Nephron (organoid): ENCODE results near the gene ZFAND3.

Experiments used
- H3K27ac Mint-ChIP-seq, 3 experiments: 2 replicates each; pipeline ENCODE4 v1.8.0; 2020; ENCODE audit warnings: mixed read lengths in 3 of 3, mild to moderate bottlenecking in 2 of 3, moderate library complexity in 1 of 3
- H3K27me3 Mint-ChIP-seq: 2 replicates; pipeline ENCODE4 v1.8.0; 2021; ENCODE audit warnings: low read depth, mild to moderate bottlenecking, moderate library complexity, mixed read lengths
- H3K36me3 Mint-ChIP-seq: 2 replicates; pipeline ENCODE4 v1.8.0; 2020; ENCODE audit warnings: low read depth, mixed read lengths
- H3K4me1 Mint-ChIP-seq: 2 replicates; pipeline ENCODE4 v1.8.0; 2020; ENCODE audit warnings: mixed read lengths
- H3K4me3 Mint-ChIP-seq, 3 experiments: 2 replicates each; pipeline ENCODE4 v1.8.0; 2020; ENCODE audit warnings: mild to moderate bottlenecking in 3 of 3, mixed read lengths in 3 of 3, moderate library complexity in 2 of 3
- H3K9me3 Mint-ChIP-seq: 2 replicates; pipeline ENCODE4 v1.8.0; 2020; ENCODE audit warnings: mixed read lengths
- CTCF ChIP-seq, 3 experiments: fragments of 200-600 bp; sonication (generic); IDR thresholded peaks; one replicate each; pipeline ENCODE4 v1.5.0; 2021; ENCODE audit warnings: antibody characterized with exemption in 3 of 3; ENCODE audit not compliant: unreplicated experiment in 3 of 3

Gene ZFAND3

DNA sequence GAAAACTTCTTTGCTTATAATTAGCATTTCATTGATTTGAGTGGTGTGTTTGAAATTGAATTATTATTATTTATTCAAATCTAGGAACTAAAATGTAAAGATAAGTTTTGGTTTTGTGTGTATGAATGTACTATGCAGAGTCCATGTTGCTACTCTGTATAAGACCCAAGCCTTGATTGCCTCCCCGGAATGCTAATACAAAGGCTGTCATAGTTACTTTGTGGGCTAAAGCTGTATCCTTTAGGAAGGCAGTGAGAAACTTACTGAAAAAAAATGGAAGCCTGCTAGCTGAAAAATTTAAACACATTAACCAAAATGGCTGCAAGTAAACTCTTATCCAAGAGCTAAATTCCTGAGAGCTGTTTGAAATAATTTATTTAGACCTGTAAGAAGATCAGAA, 213.3 kb downstream of the ZFAND3 start:
- H3K4me1 Mint-ChIP-seq = peaks cover 29% of the 10 kb centered on the region
- H3K36me3 Mint-ChIP-seq = peaks cover 25% of the 10 kb centered on the region
- peaks cover 14% of the 10 kb centered on the region for H3K9me3 Mint-ChIP-seq
- no peak overlapping the region for H3K4me3 Mint-ChIP-seq
- TF ChIP-seq CTCF (IDR thresholded peaks at IDR 0.05; ENCODE audit: unreplicated experiment in 3 of 3) = no peak
- no peak overlapping the region for H3K27ac Mint-ChIP-seq
- H3K27me3 Mint-ChIP-seq = no peaks in the 10 kb centered on the region

DNA sequence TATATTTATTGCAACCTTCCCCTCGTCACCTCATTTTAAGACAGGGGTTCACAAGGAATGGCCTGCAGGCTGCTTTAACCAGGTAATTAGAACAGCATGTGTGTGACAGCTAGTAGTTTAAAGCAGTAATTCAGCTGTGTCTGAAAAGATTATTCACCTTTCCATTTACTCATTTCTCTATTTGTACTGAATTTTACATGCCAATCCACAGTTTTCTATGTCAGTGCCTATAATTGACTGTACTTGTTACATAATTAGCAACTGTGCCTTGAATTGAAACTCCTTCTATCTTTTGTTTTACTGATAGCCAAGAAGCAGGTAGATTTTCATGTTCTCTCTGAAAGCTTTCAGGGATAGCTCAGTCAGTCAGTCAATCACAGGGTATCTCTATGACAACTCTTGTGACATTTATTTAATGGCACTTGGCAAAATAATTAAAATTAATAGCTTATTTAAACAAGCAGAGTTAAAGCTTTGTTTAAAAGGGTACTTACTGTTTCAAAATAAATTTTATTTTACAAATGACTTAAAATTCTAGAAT, 214.0 kb downstream of the ZFAND3 start:
- no peak overlapping the region for H3K27ac Mint-ChIP-seq

GRCh38 chr6:38034274-38034914, 214.9 kb downstream of the ZFAND3 start:
- Mint-ChIP-seq H3K9me3 (peaks cover 12% of the 10 kb centered on the region), H3K4me1 (peaks cover 25% of the 10 kb centered on the region), H3K36me3 (peaks cover 22% of the 10 kb centered on the region), H3K27me3 (no peaks in the 10 kb centered on the region), H3K4me3 (no peak overlapping the region), H3K27ac (peak overlapping the region in 2 of 3 experiments; percentile 43 to 48)
- peak; percentile 55 to 61 (median 58) for TF ChIP-seq CTCF (IDR thresholded peaks at IDR 0.05; ENCODE audit: unreplicated experiment in 3 of 3)

More for the DNA sequence above, 214.0 kb downstream of the ZFAND3 start:
- H3K36me3 Mint-ChIP-seq = peaks cover 27% of the 10 kb centered on the region
- peaks cover 14% of the 10 kb centered on the region for H3K9me3 Mint-ChIP-seq
- H3K27me3 Mint-ChIP-seq = no peaks in the 10 kb centered on the region
- peaks cover 25% of the 10 kb centered on the region for H3K4me1 Mint-ChIP-seq
- no peak overlapping the region for H3K4me3 Mint-ChIP-seq
- TF ChIP-seq CTCF (IDR thresholded peaks at IDR 0.05; ENCODE audit: unreplicated experiment in 3 of 3) = no peak

- no peaks in the 10 kb centered on the region for H3K27me3 Mint-ChIP-seq
- H3K9me3 Mint-ChIP-seq = peaks cover 7% of the 10 kb centered on the region
- H3K4me1 Mint-ChIP-seq = peaks cover 25% of the 10 kb centered on the region
- no peak overlapping the region for H3K27ac Mint-ChIP-seq
- no peak overlapping the region for H3K4me3 Mint-ChIP-seq
- peaks cover 14% of the 10 kb centered on the region for H3K36me3 Mint-ChIP-seq
- no peak for TF ChIP-seq CTCF (IDR thresholded peaks at IDR 0.05; ENCODE audit: unreplicated experiment in 3 of 3)
These were observed 216.0 kb downstream of the ZFAND3 start for GRCh38 chr6:38035478-38035877.

DNA sequence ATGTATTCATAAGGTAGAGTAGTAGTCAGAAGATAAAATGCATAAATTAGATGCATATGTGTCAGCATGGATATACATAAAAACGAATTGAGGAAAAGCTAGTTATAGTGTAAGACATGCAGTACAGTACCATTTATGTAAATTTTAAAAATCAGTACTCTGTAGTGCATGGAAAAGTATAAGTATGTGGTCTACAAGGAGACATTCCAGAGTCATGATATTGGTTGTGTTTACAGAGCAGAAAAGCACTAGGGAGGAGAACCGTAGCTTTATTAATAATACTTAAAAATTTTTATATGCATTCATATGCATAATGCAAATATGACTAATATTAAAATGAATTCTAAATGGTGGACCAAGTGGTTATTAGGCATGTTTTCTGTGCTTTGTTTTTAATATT, 220.0 kb downstream of the ZFAND3 start:
- no peak for TF ChIP-seq CTCF (IDR thresholded peaks at IDR 0.05; ENCODE audit: unreplicated experiment in 3 of 3)
- H3K27me3 Mint-ChIP-seq = no peaks in the 10 kb centered on the region
- peaks cover 8% of the 10 kb centered on the region for H3K4me1 Mint-ChIP-seq
- H3K9me3 Mint-ChIP-seq = peaks cover 3% of the 10 kb centered on the region
- no peak overlapping the region for H3K4me3 Mint-ChIP-seq
- H3K27ac Mint-ChIP-seq = no peak overlapping the region
- peaks cover 10% of the 10 kb centered on the region for H3K36me3 Mint-ChIP-seq

DNA sequence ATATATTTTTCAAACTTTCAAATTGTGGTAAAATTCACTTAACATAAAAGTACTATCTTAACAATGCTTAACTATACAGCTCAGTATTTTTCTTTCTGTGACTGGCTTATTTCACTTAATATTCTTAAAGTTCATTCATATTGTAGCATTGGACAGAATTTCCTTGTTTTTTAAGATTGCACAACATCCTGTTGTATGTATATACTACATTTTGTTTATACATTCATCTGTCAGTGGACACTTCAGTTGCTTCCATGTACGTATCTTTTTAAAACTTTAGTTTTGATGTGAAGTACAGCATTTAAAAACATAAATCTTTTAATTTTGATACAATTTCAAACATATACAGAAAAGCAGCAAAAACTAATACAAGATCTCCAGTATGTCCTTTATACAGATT, 220.7 kb downstream of the ZFAND3 start:
- Mint-ChIP-seq H3K4me3 (no peak overlapping the region), H3K36me3 (peaks cover 10% of the 10 kb centered on the region), H3K27ac (no peak overlapping the region), H3K4me1 (peaks cover 3% of the 10 kb centered on the region), H3K27me3 (no peaks in the 10 kb centered on the region), H3K9me3 (peaks cover 3% of the 10 kb centered on the region)
- TF ChIP-seq CTCF (IDR thresholded peaks at IDR 0.05; ENCODE audit: unreplicated experiment in 3 of 3) = no peak
